ENCODE data around the gene USP36.

DNA sequence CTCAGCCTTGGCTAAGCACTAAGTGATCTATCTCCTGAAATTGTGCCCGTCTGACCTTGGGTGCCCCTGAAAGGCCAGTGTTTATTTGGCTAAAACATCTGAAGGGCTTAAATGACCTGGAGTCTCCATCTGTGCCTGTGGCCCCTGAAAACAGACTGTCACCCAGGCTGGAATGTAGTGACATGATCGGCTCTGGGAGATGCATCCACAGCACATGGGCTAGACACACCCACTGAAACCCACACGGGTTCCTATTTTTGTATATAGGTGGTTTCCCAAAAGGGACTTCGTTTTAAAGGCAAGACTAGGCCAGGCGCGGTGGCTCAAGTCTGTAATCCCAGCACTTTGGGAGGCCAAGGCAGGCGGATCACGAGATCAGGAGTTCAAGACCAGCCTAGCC is 48.9 kb upstream of the USP36 start:
- TF ChIP-seq POLR2AphosphoS5 (IDR thresholded peaks at IDR 0.05) = no peak
- no peak for TF ChIP-seq CTCF (IDR thresholded peaks at IDR 0.05)
- TF ChIP-seq POLR2A (IDR thresholded peaks at IDR 0.05) = no peak

Data from breast epithelium (tissue), 3 donors.